ENCODE results near the gene OR10J5. TPM values are rescaled to one million over a fixed set of nuclear protein-coding genes. Genes with fewer than 3 reads are reported as not detected.

OR10J5 gene
- total RNA-seq, 6 experiments from 2014 or later = not detected

GRCh38 chr1:159562680-159563079 is 26.9 kb upstream of the OR10J5 start:
- H3K27me3 Mint-ChIP-seq (ENCODE audit: insufficient read depth) = peaks cover 3% of the 10 kb centered on the region; the same call in 1 of the 2 replicates
- no peak for DNase-seq
- no peak for TF ChIP-seq CTCF (IDR thresholded peaks at IDR 0.05)
- H3K27ac Mint-ChIP-seq = no peak overlapping the region
- H3K4me3 Mint-ChIP-seq = no peak overlapping the region
- peaks cover 12% of the 10 kb centered on the region for H3K9me3 Mint-ChIP-seq
- H3K4me1 Mint-ChIP-seq (ENCODE audit: low read depth) = peaks cover 21% of the 10 kb centered on the region
- H3K36me3 Mint-ChIP-seq (ENCODE audit: low read depth) = peaks cover 10% of the 10 kb centered on the region; the same call in 1 of the 2 replicates

- no peak for TF ChIP-seq CTCF (IDR thresholded peaks at IDR 0.05)
- peaks cover 10% of the 10 kb centered on the region; the same call in 1 of the 2 replicates for H3K36me3 Mint-ChIP-seq (ENCODE audit: low read depth)
- peaks cover 12% of the 10 kb centered on the region for H3K9me3 Mint-ChIP-seq
- H3K27ac Mint-ChIP-seq = no peak overlapping the region
- peaks cover 3% of the 10 kb centered on the region; the same call in 1 of the 2 replicates for H3K27me3 Mint-ChIP-seq (ENCODE audit: insufficient read depth)
- no peak for DNase-seq
- H3K4me1 Mint-ChIP-seq (ENCODE audit: low read depth) = peaks cover 21% of the 10 kb centered on the region
- H3K4me3 Mint-ChIP-seq = no peak overlapping the region
Measured at GRCh38 chr1:159561497-159561896, 25.7 kb upstream of the OR10J5 start.

GRCh38 chr1:159560599-159560998 is 24.8 kb upstream of the OR10J5 start:
- TF ChIP-seq CTCF (IDR thresholded peaks at IDR 0.05) = no peak
- no peak for DNase-seq
- Mint-ChIP-seq H3K9me3 (peaks cover 10% of the 10 kb centered on the region), H3K27me3 (ENCODE audit: insufficient read depth) (peaks cover 3% of the 10 kb centered on the region; the same call in 1 of the 2 replicates), H3K4me1 (ENCODE audit: low read depth) (peaks cover 21% of the 10 kb centered on the region), H3K4me3 (no peak overlapping the region), H3K27ac (no peak overlapping the region), H3K36me3 (ENCODE audit: low read depth) (peaks cover 4% of the 10 kb centered on the region; the same call in 1 of the 2 replicates)

- Mint-ChIP-seq H3K4me1 (ENCODE audit: low read depth) (peaks cover 23% of the 10 kb centered on the region), H3K27ac (no peak overlapping the region), H3K36me3 (ENCODE audit: low read depth) (peaks cover 9% of the 10 kb centered on the region), H3K27me3 (ENCODE audit: insufficient read depth) (no peaks in the 10 kb centered on the region), H3K9me3 (no peaks in the 10 kb centered on the region), H3K4me3 (no peak overlapping the region)
- no peak for DNase-seq
- no peak for TF ChIP-seq CTCF (IDR thresholded peaks at IDR 0.05)
Measured at GRCh38 chr1:159556931-159557369, 21.1 kb upstream of the OR10J5 start.

- Mint-ChIP-seq H3K4me1 (ENCODE audit: low read depth) (peaks cover 21% of the 10 kb centered on the region), H3K36me3 (ENCODE audit: low read depth) (peaks cover 9% of the 10 kb centered on the region), H3K27ac (no peak overlapping the region), H3K9me3 (no peaks in the 10 kb centered on the region), H3K27me3 (ENCODE audit: insufficient read depth) (no peaks in the 10 kb centered on the region; the same call in 1 of the 2 replicates), H3K4me3 (no peak overlapping the region)
- DNase-seq = peak; percentile 1
- no peak for TF ChIP-seq CTCF (IDR thresholded peaks at IDR 0.05)
Measured at GRCh38 chr1:159554696-159555095, 18.9 kb upstream of the OR10J5 start.

All from HFFc6 (cell line).